GM21515 (cell line): ENCODE data around the gene SUPT20H.
A peak's percentile ranks its signal among the peaks of the same experiment; 100 is the strongest.

Experiments used
- ATAC-seq: cut with Tn5 transposase; IDR thresholded peaks from one replicate; pipeline ENCODE4 v1.9.1; 2021; ENCODE audit not compliant: unreplicated experiment

Gene SUPT20H

DNA sequence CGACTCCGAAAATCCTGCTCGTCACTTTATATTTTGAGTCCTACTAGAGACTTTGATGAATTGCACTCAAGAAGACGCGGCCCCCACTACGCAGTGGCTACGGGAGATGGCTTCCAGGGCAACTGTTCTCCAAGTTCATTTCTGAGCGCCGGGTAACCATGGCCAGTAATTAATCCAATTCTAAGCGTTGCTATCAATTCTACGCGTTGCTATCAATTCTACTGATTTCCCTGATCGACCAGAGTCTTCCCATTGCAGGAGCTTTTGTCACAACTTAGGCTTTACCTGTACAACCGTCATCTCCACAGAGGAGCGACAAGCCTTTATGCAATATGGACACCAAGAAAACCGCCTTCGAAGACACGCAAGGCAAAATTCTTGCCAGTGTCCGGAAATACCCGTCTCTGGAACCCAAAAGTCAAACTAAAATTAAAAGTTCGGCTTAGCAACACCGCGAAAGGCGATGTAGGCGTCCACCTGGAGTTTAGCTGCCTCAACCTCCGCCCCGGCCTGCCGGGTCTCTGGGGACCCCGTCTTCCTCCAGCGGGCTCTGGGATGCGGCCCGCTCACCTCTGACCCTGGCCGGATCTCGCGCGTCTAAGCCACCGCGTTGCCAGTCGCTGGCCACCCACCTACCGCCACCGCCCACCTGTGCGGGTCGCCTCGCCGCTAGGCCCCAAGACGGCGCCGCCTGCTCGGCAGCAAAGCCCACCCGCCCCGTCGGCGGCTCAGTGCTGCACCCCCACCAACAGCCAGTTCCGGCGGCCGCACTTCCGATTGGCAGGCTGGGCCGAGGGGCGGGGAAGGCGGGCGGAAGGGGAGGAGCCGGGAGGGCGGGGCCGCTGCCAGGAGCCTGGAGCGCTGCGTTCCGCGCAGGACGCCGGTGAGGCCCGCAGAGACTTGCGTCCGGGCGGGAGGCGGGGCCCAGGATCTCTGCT lies at the start of gene SUPT20H:
Gene SUPT20H (minus strand): TSS at position 779 of the 938 bp plus-strand sequence. CDS start 8,198 bp downstream, outside the sequence.
- ATAC-seq = peak; percentile 97

DNA sequence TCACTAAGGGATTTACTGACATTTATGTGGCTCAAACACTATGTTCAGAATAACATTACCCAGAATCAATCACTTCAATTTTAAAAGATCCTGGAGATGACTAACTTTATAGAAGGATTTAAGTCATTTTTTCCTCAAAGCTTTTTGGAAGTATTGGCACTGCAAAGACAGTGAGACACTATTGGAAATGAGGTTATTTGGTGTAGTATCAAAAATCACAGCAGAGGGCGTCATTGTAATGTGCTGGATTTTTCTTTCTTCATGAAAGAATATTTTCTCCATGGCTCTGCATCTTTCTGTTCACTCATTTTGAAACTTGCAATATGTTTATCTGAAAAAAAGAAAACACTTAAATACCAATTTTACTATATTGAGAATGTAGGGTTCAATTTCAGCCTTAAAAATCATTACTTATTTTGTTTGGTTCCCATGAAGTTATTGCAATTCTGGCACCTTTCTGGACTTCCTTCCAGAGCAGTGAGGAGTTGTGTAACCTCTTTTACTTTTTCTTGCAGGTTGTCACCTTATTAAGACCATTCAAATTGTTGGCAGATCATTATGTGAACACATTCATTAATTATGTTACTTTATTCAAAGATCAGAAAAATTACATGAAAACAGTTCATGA lies 49.7 kb upstream of the SUPT20H start:
- ATAC-seq = peak; percentile 52

DNA sequence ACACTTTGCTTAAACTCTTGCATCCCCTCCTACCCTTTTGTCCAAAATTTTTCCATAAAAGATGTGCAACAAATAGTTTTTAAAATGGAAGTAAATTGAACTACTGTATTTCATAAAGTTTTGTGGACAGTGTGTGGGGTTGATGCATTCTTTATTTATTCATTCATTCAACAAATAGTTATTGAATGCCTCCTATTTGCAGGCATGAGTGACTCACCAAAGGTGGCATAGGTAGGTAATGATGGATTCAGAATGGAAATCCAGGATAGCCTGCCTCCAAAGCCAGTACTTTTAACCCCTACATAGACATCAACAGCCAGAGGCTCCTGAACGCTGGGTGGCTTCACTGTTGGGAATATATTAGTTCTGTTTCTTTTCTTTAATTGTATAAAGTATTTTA lies 48.4 kb upstream of the SUPT20H start:
- no peak for ATAC-seq

DNA sequence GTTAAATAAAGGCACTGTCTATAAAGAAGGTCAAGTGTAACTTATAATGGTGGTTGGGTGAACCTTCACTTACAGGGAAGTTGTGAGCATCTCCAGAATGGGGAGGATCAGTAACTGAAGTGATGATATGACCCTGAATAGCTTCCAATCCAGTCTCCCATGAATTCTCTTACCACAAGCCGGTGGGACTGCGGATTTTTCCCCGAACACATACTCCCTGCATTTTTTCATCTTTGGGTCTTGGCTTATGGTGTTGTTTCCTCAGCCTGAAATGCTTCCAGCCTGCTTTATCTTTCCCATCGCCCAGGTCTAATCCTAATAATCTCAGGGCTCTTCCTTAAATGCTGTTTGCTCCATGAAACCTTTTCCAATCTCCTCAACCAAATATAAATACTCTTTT lies 48.0 kb upstream of the SUPT20H start:
- ATAC-seq = no peak

DNA sequence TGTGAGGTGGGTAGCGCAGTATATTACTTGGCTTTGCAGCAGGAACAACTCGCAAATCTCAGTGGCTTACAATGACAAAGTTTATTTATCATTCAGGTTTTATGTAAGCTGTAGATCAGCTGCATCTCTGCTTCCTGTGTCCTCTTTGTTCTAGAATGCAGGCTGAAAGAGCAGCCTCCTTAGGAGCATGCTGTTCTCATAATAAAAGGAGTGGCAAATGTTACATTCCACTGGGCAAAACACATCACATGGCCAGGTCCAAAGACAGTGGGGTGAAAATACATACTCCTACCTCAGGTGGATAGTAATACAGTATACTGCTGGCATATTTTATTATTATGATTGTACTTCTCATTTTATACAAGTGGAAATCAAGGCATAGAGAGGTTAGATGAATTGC lies 47.2 kb upstream of the SUPT20H start:
- no peak for ATAC-seq

DNA sequence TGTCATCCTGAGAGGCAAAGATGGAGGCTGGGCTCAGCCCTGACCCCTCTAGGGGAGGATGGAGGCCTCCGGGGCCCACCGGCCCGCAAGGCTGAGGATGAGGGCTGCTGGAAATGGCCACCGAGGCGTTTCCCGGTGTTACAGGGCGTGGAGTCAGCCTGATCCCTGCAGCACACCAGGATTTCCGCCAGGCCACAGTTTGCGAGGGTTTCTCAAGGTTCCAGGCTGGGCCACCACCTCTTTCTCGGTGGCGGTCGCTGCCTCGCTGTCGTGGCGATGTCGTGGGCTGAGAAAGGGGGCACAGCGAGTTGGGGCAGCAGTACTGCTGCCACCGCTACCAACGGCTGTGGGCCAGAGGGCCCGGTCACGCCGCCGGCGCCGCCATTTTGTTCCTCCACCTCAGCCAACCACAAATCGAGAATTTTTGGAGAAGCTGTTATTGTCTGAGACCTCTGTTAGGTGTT lies 45.8 kb upstream of the SUPT20H start, which contains the start of gene CSNK1A1L:
Gene CSNK1A1L (minus strand): TSS at position 414 of the 464 bp plus-strand sequence. CDS start 408 bp downstream, at position 6.
- no peak for ATAC-seq

DNA sequence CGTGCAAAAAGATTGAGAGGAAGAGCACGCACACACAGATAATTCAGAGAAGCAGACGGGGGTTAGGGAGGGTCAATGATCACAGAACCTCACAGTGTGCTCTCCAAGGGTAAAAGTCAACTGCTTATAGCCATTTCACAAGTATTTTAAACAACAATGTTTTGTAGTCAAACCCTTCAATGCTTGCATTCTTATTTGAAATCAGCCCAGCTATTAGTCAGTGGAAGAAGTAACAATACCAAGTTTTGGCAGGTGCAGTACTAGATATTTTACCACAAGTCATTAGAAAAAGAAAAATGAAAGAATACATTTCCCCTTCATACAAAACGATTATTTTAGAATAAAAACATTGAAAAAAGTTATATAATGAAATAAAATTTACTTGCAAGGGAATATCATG lies 43.4 kb upstream of the SUPT20H start:
- no peak for ATAC-seq

DNA sequence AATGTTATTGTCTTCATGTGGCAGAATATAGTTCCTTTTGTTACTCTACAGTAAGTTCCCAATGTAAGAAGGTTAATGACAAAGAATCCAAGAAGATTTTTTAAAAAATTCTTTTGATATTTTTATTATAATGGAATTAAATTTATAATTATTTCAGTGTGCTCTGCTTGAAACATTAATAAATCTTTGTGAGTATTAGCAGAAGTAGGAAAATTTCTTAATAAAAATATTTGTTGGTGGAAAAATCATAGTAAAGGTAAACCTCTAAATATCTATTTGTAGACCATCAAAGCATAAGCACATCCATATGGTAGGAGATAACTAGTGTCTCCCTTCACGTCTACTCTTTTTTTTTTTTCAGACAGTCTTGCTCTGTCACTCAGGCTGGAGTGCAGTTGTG lies 41.7 kb upstream of the SUPT20H start:
- no peak for ATAC-seq

DNA sequence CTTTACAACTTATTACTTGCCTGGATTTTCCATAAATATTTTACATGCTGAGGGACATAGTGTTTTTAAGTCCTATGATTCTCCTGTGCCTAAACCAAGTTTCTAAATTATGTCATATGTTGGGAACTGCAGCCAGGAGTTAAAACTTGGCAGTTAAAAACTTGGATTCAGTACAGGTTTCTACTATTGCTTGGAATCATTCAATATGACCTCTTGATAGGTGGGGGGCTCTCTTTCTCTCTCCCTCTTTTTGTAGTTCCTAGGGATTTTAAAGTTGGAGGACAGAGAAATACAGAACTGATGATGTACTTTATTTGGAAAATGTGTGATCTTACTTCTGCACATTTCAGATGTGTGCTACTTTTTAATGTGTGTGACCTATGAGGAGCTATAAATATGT lies 41.2 kb upstream of the SUPT20H start:
- ATAC-seq = no peak

DNA sequence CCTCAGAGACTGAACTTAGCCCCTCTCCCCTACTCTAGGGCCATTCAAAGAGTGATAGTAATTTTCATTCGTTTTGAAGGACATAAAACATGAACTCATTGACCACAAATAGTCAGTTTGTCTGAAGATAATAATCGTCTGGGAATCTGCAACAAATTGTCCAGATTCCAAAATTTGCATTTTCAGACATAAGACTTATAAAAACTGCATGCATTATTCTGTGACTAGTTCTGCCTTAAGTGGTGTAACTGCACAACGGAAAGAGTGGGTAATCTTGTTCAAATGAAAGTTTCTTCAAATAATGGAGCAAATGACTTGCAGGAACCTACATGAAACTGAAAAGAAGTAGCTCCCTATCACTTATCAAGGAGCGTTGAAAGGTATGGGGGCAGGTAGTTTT lies 37.6 kb upstream of the SUPT20H start:
- ATAC-seq = no peak

DNA sequence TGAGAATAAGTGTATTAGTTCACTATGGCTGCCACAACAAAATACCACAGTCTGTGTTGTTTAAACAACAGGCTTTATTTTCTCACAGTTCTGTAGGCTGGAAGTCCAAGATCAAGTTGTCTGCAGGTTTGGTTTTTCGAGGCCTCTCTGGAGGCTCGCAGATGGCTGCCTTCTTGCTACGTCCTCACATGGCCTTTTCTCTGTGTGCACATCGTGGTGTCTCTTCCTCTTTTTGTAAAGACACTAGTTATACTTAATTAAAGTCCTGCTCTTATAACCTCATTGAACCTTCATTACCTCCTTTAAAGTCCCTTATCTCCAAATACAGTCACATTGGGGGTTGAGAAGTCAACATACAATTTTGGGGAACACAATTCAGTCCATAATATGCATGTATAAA lies 35.4 kb upstream of the SUPT20H start:
- ATAC-seq = no peak

DNA sequence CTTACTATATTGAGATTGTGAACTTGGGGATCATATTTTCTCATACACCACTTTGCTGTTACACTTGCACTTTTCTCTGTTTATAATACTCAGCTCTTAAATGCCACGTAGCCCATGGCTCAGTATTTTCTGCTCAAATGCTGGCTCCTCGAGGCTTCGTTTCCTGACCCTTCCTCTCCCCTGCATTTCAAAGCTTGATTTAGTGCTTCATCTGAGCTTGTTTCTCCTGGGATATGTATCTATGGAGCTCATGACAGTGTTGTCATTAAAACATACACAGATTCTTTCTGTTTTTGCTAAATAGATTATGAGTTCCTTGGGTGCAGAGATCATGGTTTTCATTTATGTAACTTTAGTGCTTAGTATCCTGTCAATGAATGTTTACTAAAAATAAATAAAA lies 34.6 kb upstream of the SUPT20H start:
- no peak for ATAC-seq

DNA sequence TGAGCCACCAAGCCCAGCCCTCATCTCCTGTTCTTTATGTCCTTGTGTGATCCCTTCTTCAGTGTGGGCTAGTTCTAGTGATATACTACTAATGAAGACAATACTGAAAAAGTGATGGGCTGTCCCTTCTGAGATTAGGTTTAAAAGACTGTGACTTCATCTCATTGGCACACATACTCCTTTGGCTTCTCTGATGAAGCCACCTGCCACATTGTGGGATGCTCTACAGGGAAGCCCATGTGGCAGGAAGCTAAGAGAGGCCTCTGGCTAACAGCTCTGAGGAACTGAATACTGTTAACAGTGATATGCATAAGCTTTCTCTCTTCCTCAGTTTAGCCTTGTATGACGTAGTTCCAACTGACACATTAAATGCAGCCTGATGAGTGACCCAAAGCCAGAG lies 32.3 kb upstream of the SUPT20H start:
- ATAC-seq = no peak

DNA sequence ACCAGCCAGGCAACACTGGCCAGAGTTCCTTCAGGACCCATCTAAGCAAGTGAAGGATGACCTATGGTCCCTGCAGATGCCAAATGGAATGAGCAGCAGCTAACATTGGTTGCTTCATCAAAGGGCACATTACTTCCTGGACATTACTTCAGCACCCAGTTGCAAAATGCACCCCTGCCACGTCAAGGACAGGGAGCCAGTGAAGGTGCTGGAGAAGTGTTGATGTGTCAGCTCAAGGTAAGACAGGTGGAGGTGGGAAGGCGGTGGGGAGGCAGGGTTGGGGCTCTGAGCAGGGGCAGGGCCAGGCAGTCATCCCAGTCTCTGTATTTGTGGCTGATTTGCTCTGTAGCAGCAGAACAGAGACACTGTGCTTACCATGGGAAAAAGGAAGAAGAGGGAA lies 31.4 kb upstream of the SUPT20H start:
- ATAC-seq = no peak

DNA sequence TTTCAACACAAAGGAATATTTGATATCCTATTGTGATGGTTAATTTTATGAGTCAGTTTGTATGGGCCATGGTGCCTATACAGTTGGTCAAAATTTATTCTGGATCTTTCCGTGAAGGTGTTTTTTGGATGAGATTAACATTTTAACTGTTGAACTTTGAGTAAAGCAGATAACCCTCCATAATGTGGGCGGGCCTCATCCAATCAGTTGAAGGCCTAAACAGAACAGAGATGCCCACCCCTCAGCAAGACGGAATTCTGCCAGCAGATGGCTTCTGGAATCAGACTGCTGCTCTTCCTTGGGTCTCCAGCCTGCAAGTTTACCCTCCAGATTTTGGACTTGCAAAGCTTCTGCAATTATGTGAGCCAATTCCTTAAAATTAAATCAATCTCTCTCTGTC lies 30.0 kb upstream of the SUPT20H start:
- no peak for ATAC-seq

DNA sequence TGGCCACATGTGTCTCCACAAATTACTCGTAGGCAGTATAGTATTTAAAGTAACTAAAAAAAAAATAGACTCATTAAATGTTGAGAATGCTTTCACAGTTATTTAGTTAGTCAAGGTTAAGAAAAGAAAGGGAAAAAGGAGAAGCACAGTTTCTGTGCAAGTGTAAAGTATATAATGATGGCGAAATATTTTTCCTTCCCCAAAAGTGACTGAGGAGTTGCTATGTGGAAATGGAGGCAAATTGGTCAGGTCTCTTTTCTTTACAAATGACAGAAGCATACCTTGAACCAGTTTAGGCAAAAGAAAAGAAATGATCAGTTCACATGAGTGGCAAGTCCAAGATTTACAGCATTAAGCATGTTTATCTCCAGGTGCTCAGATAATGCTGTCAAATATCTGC lies 28.0 kb upstream of the SUPT20H start:
- no peak for ATAC-seq

DNA sequence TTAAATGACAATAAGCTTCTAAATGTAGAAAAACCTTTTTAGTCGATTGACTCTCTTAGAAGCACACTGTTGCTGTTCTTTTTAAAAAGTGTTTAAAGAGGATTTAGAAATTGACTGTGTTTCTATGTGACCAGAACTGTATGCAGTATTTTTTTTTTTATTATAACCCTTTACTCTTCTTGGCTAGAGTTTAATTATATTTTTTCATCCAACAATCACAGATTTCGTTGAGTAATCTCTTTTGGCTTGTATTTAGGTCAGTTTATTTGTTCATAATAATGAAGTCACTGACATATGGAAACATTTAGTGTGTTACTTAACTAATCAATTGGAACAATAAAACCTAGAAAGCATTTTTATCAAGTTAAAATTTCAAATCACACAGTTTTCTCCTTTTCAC lies 26.1 kb upstream of the SUPT20H start:
- no peak for ATAC-seq

DNA sequence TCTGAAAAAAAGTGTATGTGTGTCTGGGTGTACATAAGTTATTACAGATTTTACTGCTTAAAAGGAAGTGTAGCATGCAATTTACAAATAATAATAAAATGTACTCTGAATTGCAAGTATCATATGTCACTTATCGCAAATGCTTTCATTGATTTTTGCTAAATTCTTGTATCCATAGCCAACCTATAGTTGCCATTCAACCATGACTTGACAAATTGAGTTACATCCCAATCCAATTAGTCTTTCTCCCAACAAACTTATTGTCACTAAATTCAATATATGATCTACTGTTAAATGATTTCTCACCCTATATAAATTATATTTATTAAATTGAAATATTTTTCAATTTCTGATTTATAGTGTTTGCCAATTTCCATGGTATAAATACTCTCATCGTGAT lies 17.3 kb upstream of the SUPT20H start:
- ATAC-seq = no peak

DNA sequence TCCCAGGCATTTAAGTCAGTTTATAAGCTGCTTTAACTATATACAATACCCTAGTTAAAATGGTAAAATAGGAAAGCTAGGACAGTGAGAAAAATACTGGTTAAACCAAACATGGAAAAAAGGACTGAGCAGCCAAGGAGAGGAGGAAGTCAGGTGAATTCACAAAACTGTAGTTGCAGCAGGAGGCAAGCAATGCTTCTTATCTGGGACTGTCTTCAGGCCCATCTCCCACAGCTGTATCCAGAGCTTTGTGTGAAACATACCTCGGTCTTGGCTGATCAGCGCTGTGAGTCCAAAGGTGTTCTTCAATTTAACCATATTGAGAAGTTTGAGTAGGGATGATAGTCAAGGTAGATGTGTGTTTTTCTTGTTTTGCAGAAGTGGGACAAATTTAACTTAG lies 15.7 kb upstream of the SUPT20H start:
- no peak for ATAC-seq

DNA sequence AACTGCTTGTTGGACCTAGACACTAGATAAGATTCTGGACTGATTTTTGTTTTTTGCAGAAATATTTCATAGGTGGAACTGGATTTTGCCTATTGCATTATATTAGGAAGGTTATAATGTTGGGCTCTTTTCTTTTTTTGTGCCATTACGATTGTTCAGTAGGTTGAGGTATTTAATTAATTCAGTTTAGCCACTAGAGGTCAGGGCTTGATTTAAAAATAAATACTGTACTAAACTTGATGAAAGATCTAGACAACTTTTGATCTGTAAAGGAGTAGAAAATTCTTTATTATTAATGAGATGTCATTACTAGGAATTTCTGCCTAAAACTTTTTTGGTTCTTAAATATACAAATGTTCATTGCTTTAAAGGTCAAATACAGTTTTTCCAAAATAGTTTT lies 15.2 kb upstream of the SUPT20H start:
- no peak for ATAC-seq

DNA sequence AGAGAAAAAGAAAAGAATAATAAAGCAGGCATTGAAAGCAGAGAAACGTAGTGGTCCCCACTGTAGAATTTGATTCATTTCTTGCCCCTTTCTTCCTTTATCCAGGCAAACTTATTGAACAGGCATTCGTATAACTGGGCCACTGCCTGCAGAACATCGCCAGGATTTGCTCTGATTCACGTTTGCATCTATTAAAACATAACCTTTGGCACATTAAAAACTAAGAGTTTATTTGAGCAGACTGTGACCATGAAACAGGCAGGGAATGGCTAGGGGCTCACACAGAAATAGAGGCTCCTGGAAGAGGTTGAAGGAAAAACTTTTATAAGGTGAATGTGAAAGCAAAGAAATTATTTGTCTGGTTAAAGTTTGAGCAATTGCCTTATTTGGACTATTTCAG lies 12.5 kb upstream of the SUPT20H start:
- no peak for ATAC-seq

DNA sequence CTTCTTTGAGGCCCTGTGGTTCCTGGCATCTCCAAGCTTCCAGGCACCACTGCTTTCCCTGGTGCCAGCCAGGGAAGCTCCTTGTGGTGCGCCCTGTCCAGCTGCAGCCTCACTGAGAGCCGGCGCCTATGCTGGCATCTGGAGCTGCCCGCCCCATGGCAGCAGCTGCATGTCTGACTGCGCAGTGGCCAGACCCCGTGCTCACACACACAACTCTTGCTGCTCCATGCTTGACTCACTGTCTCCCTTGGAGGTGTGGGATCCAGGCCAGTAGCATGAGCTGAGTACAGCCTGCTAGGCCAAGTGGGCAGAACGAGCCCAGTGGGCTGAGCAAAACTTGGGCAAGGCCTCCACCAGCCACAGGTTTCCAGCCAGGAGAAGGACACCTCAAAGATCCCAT lies 11.5 kb upstream of the SUPT20H start:
- ATAC-seq = no peak
